Measurements from ENCODE around the gene ATL3.
"Not testable (repeated sequence)": the region's sequence is repeated elsewhere in the genome, so short reads cannot be mapped to it uniquely, and the experiment has no call there.

ATL3 gene

DNA sequence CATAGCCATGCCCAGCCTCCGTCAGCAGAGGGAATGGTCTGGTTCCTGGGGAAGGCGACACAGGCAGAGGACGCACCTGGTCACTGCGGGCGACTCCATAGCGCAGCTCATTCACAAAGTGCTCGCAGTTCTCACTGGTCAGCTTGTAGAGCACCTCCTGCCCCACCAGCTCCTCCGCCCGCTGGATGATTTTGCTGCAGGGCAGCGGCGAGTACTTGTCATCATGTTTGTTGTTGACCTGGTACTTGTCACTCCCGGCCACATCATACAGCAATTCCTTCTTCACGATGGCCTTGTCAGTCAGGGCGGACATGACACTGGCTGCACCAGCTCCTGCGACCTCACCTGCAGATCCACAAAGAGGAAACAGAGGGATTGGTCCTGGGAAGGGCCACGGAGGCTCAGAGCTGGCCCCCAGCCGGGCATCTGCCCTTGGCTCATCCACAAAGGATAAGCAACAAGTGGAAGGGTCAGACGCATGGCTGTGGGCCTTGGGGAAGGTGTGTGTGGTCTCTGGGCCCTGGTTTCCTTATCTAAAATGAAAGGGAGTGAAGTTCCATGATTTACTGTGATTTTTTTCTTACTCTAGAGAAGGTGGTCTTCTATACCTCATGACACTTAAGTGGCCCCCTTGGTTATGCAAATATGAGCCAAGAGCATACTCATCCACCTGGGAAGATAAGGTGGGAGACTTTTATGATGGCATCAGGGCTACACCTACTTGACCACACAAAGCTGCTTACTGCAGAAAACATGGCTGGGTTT lies 81.0 kb downstream of the ATL3 start:
- in situ Hi-C loops (cut with MboI; ENCODE audit: low sequenced_read_pairs), result no loop called here

DNA sequence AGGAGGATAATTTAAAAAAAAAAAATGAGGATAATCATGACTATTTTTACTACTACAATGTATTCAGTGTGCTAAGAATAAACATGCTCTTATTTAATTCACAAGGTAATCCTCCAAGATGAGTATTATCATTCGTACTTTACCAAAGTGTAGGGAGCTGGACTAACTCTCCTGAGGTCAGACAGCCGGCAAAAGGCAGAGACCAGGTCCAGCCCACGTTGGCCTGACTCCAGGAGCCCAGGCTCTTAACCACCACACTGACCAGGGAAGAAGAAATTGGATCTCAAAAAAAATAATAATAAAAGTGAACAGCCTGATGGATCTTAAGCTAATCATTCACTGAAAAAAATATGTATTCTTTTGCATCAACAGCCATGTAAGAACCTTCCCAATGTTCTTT lies 82.2 kb downstream of the ATL3 start:
- in situ Hi-C loops (cut with MboI; ENCODE audit: low sequenced_read_pairs), result no loop called here

DNA sequence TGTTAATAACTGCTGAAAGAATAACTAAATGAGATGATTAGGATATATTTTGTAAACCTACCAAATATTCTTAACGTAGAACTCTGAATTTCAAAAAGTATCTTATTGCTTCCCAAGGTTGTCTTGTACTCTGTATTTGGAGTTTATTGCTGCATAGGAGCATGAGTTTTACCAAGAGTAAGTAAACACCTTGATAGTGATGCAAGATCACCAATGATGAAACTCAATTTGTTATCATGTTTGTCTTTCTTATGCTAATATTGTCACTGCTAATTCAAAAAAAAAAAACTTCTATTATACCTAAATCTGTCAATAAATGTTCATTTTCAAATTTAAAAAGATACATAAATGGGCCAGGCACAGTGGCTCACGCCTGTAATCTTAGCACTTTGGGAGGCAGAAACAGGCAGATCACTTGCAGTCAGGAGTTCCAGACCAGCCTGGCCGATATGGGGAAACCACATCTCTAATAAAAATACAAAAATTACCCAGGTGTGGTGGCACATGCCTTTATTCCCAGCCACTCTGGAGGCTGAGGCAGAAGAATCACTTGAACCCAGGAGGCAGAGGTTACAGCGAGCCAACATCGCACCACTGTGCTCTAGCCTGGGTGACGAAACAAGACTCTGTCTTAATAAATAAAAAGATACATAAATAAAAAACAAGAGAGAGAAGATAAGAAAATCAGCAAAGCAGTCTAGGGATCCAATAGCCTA lies 84.6 kb downstream of the ATL3 start:
- in situ Hi-C loops (cut with MboI; ENCODE audit: low sequenced_read_pairs), result no loop called here

DNA sequence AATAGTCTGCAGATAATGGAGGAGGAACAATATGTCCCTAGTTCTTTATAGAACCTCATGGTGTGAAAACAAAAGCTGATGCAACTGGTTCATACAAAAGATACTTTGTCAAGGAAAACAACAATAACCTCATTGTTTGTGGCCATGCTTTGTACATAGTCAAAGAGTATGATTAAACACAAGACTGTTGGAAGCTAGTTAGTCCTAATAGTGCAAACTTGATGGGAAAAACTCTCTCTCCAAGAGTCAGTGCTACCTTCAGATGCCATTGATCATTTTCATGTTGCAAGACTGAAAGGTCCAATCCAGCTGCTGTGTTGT lies 87.9 kb downstream of the ATL3 start:
- in situ Hi-C loops (cut with MboI; ENCODE audit: low sequenced_read_pairs), result no loop called here

DNA sequence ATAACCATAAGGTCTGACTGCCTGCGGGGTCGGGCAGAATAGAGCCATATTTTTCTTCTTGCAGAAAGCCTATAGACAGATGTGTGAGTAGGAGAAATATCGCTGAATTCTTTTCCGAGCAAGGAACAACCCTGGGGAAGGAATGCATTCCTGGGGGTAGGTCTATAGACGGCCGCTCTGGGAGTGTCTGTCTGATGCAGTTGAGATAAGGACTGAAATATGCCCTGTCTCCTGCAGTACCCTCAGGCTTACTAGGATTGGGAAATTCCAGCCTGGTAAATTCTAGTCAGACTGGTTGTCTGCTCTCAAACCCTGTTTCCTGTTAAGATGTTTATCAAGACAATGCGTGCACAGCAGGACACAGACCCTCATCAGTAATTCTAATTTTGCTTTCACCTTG lies 90.0 kb downstream of the ATL3 start:
- in situ Hi-C loops (cut with MboI; ENCODE audit: low sequenced_read_pairs), result not testable (repeated sequence)

DNA sequence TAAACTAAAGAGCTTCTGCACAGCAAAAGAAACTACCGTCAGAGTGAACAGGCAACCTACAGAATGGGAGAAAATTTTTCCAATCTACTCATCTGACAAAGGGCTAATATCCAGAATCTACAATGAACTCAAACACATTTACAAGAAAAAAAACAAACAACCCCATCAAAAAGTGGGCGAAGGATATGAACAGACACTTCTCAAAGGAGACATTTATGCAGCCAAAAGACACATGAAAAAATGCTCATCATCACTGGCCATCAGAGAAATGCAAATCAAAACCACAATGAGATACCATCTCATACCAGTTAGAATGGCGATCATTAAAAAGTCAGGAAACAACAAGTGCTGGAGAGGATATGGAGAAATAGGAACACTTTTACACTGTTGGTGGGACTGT lies 92.3 kb downstream of the ATL3 start:
- in situ Hi-C loops (cut with MboI; ENCODE audit: low sequenced_read_pairs), result not testable (repeated sequence)

DNA sequence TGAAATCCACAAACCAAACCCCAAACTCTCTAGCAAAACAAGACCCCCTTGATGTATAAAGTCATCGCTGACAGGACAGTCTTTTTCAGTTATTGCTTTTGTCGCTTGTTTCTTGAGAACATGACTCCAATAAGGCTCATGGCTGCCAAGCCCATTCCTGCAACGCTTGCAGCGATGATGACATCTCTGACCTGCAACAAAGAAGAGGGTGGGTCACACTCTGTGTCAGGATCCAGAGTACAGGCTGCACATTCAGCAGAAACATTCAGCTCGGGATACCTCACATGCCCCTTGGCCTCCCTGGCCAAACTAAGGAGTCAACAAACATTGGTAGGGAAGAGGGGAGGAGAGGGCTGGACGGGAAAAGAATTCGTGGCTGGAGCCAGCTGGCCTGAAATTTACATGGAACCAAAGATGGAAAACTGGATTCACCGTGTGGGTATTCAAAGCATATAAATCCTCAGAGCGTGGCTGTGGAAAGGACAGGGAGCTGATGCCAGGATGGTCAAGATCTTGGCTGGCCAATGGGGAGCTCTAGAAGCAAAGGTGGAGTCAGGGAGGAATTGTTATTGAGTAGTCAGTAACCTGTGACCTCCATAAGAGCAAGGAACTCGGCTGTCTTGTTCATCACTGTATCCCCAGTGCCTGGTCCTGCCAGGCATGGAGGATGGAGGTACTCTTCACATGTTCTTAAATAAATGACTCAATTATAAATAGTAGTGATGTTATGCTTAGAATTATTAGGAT lies 96.1 kb downstream of the ATL3 start:
- in situ Hi-C loops (cut with MboI; ENCODE audit: low sequenced_read_pairs), result no loop called here

All from HL-60/S4 treated with retinoic acid at 250 ng/mL for 4 days and 3 days (cell line).